ENCODE data around the gene MYO1G.
"Not testable (repeated sequence)": the region's sequence is repeated elsewhere in the genome, so short reads cannot be mapped to it uniquely, and the experiment has no call there.

The MYO1G gene

GRCh38 chr7:44998153-44998871 lies 19.5 kb upstream of the MYO1G start:
- Histone ChIP-seq H3K9me3 (ENCODE audit: control insufficient read depth, insufficient read depth, low read depth, low read length) (no peaks in the 10 kb centered on the region), H3K36me3 (ENCODE audit: control insufficient read depth, insufficient read depth, low read length) (0 out of 2 replicates have a peak, but pooled peaks cover 1% of the 10 kb centered on the region), H3K4me3 (ENCODE audit: low read depth, low read length) (peak overlapping the region; percentile 33; the same call in 1 of the 2 replicates), H3K27ac (ENCODE audit: low read depth, low read length) (no peak overlapping the region), H3K27me3 (ENCODE audit: control insufficient read depth, insufficient read depth, low read length) (no peaks in the 10 kb centered on the region), H3K4me1 (ENCODE audit: control insufficient read depth, insufficient read depth, low read length) (peaks cover 8% of the 10 kb centered on the region; the same call in 1 of the 2 replicates), H3K9ac (ENCODE audit: low read length) (no peak overlapping the region)

DNA sequence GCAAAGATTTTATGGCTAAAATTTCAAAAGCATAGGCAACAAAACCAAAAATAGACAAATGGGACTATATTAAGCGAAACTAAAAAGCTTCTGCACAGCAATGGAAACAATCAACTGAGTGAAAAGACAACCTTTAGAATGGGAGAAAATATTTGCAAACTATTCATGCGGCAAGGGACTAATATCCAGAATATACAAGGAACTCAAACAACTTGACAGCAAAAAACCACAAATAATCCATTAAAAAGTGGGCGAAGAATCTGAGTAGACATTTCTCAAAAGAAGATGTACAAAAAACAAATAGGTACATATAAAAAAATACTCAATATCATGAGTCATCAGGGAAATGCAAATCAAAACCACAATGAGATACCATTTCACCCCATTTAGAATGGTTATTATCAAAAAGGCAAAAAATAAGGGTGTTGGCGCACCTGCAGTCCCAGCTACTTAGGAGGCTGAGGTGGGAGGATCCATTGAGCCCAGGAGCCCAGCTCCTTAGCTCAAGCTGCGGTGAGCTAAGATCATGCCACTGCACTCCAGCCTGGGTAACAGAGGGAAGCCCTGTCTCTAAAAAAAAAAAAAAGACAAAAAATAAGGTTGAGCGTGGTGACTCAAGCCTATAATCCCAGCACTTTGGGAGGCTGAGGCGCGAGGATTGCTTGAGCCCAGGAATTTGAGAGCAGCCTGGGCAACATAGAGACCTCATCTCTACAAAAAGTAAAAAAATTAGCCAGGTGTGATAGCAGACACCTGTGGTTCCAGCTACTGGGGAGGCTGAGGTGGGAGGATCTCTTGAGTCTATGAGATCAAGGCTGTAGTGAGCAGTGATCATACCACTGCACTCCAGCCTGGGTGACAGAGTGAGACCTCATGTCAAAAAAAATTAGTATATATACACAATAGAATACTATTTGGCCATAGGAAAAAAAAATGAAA lies 17.0 kb upstream of the MYO1G start:
- Histone ChIP-seq H3K4me3 (ENCODE audit: low read depth, low read length) (no peak overlapping the region), H3K27me3 (ENCODE audit: control insufficient read depth, insufficient read depth, low read length) (no peaks in the 10 kb centered on the region), H3K9ac (ENCODE audit: low read length) (no peak overlapping the region), H3K36me3 (ENCODE audit: control insufficient read depth, insufficient read depth, low read length) (0 out of 2 replicates have a peak, but pooled peaks cover 2% of the 10 kb centered on the region), H3K27ac (ENCODE audit: low read depth, low read length) (no peak overlapping the region), H3K9me3 (ENCODE audit: control insufficient read depth, insufficient read depth, low read depth, low read length) (no peaks in the 10 kb centered on the region), H3K4me1 (ENCODE audit: control insufficient read depth, insufficient read depth, low read length) (no peaks in the 10 kb centered on the region)

DNA sequence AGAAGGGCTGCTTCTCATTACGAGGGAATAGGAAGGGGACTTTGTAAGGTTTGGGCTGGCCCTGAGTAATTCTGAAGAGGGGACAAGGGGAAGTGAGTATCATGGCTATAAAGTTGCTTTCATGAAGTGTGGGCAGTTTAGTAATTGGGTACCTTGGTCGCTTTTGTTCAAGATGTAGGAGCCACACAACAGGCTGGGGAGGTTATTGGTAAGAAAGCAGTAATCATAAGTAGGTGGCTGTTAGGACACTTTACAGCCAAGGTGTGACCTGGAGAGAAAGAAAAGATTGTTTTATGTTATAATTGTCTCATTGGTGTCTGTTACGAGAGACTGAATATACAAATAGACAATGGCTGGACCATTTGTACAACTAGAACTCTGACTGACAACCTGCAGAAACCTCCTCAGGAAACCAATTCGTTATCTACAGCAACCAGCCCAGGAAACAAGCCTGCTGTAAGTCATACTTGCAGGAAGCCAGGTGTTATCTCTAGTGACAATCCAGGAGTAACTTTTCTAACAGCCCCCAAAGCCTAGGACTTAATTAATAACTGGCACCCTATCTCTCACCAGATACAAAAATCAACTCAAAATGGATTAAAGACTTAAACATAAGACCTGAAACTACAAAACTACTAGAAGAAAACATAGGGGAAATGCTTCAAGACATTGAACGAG lies 16.2 kb upstream of the MYO1G start:
- Histone ChIP-seq H3K9me3 (ENCODE audit: control insufficient read depth, insufficient read depth, low read depth, low read length) (no peaks in the 10 kb centered on the region), H3K27ac (ENCODE audit: low read depth, low read length) (no peak overlapping the region), H3K4me3 (ENCODE audit: low read depth, low read length) (no peak overlapping the region), H3K36me3 (ENCODE audit: control insufficient read depth, insufficient read depth, low read length) (0 out of 2 replicates have a peak, but pooled peaks cover 2% of the 10 kb centered on the region), H3K9ac (ENCODE audit: low read length) (no peak overlapping the region), H3K27me3 (ENCODE audit: control insufficient read depth, insufficient read depth, low read length) (no peaks in the 10 kb centered on the region), H3K4me1 (ENCODE audit: control insufficient read depth, insufficient read depth, low read length) (0 out of 2 replicates have a peak, but pooled peaks cover 3% of the 10 kb centered on the region)

- H3K9me3 ChIP-seq (ENCODE audit: control insufficient read depth, insufficient read depth, low read depth, low read length); H3K9ac ChIP-seq (ENCODE audit: low read length); H3K4me3 ChIP-seq (ENCODE audit: low read depth, low read length); H3K4me1 ChIP-seq (ENCODE audit: control insufficient read depth, insufficient read depth, low read length); H3K27ac ChIP-seq (ENCODE audit: low read depth, low read length); H3K27me3 ChIP-seq (ENCODE audit: control insufficient read depth, insufficient read depth, low read length); H3K36me3 ChIP-seq (ENCODE audit: control insufficient read depth, insufficient read depth, low read length): not testable (repeated sequence)
Observed at GRCh38 chr7:44992004-44992795, 13.4 kb upstream of the MYO1G start.

GRCh38 chr7:44990109-44991023 lies 11.6 kb upstream of the MYO1G start:
- Histone ChIP-seq H3K4me3 (ENCODE audit: low read depth, low read length) (no peak overlapping the region), H3K4me1 (ENCODE audit: control insufficient read depth, insufficient read depth, low read length) (peaks cover 10% of the 10 kb centered on the region), H3K27me3 (ENCODE audit: control insufficient read depth, insufficient read depth, low read length) (no peaks in the 10 kb centered on the region), H3K9ac (ENCODE audit: low read length) (no peak overlapping the region), H3K9me3 (ENCODE audit: control insufficient read depth, insufficient read depth, low read depth, low read length) (no peaks in the 10 kb centered on the region), H3K27ac (ENCODE audit: low read depth, low read length) (0 out of 2 replicates have a peak overlapping the region, but pooled peaks have one; percentile 15), H3K36me3 (ENCODE audit: control insufficient read depth, insufficient read depth, low read length) (peaks cover 11% of the 10 kb centered on the region)

- H3K36me3 ChIP-seq (ENCODE audit: control insufficient read depth, insufficient read depth, low read length) = peaks cover 23% of the 10 kb centered on the region
- H3K9ac ChIP-seq (ENCODE audit: low read length) = no peak overlapping the region
- H3K4me3 ChIP-seq (ENCODE audit: low read depth, low read length) = no peak overlapping the region
- H3K4me1 ChIP-seq (ENCODE audit: control insufficient read depth, insufficient read depth, low read length) = peaks cover 18% of the 10 kb centered on the region
- H3K27ac ChIP-seq (ENCODE audit: low read depth, low read length) = no peak overlapping the region
- H3K27me3 ChIP-seq (ENCODE audit: control insufficient read depth, insufficient read depth, low read length) = no peaks in the 10 kb centered on the region
- H3K9me3 ChIP-seq (ENCODE audit: control insufficient read depth, insufficient read depth, low read depth, low read length) = no peaks in the 10 kb centered on the region
Observed at GRCh38 chr7:44989132-44989531, 10.3 kb upstream of the MYO1G start.

GRCh38 chr7:44988701-44989100 lies 9.9 kb upstream of the MYO1G start:
- Histone ChIP-seq H3K4me3 (ENCODE audit: low read depth, low read length) (no peak overlapping the region), H3K9me3 (ENCODE audit: control insufficient read depth, insufficient read depth, low read depth, low read length) (no peaks in the 10 kb centered on the region), H3K9ac (ENCODE audit: low read length) (no peak overlapping the region), H3K27ac (ENCODE audit: low read depth, low read length) (no peak overlapping the region), H3K4me1 (ENCODE audit: control insufficient read depth, insufficient read depth, low read length) (peaks cover 18% of the 10 kb centered on the region), H3K27me3 (ENCODE audit: control insufficient read depth, insufficient read depth, low read length) (no peaks in the 10 kb centered on the region), H3K36me3 (ENCODE audit: control insufficient read depth, insufficient read depth, low read length) (peaks cover 27% of the 10 kb centered on the region)

DNA sequence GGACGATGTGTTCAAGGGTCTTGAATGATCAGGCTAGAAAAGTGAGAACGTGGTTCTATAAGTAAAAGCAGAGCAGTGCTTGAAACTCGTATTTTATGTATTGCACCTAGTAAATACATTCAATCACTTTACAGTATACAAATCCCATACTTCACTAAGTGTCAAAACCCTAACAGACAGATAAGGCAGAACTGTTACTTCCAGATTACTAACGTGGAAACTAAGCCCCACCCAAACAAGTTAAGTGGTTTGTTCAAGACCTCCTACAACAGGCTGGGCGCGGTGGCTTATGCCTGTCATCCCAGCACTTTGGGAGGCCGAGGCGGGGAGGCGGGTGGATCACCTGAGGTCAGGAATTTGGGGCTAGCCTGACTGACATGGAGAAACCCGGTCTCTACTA lies 9.2 kb upstream of the MYO1G start:
- no peaks in the 10 kb centered on the region for H3K27me3 ChIP-seq (ENCODE audit: control insufficient read depth, insufficient read depth, low read length)
- H3K9me3 ChIP-seq (ENCODE audit: control insufficient read depth, insufficient read depth, low read depth, low read length) = no peaks in the 10 kb centered on the region
- peaks cover 32% of the 10 kb centered on the region for H3K36me3 ChIP-seq (ENCODE audit: control insufficient read depth, insufficient read depth, low read length)
- no peak overlapping the region for H3K4me3 ChIP-seq (ENCODE audit: low read depth, low read length)
- no peak overlapping the region for H3K9ac ChIP-seq (ENCODE audit: low read length)
- peaks cover 18% of the 10 kb centered on the region for H3K4me1 ChIP-seq (ENCODE audit: control insufficient read depth, insufficient read depth, low read length)
- H3K27ac ChIP-seq (ENCODE audit: low read depth, low read length) = no peak overlapping the region

- Histone ChIP-seq H3K27ac (ENCODE audit: low read depth, low read length) (no peak overlapping the region), H3K36me3 (ENCODE audit: control insufficient read depth, insufficient read depth, low read length) (peaks cover 38% of the 10 kb centered on the region), H3K9me3 (ENCODE audit: control insufficient read depth, insufficient read depth, low read depth, low read length) (no peaks in the 10 kb centered on the region), H3K4me1 (ENCODE audit: control insufficient read depth, insufficient read depth, low read length) (peaks cover 18% of the 10 kb centered on the region), H3K9ac (ENCODE audit: low read length) (no peak overlapping the region), H3K4me3 (ENCODE audit: low read depth, low read length) (0 out of 2 replicates have a peak overlapping the region, but pooled peaks have one; percentile 75), H3K27me3 (ENCODE audit: control insufficient read depth, insufficient read depth, low read length) (no peaks in the 10 kb centered on the region)
Observed at GRCh38 chr7:44987457-44987856, 8.6 kb upstream of the MYO1G start.
